Measurements from ENCODE around the gene TMEM9B.
"Not testable (repeated sequence)": the region's sequence is repeated elsewhere in the genome, so short reads cannot be mapped to it uniquely, and the experiment has no call there.

The TMEM9B gene

DNA sequence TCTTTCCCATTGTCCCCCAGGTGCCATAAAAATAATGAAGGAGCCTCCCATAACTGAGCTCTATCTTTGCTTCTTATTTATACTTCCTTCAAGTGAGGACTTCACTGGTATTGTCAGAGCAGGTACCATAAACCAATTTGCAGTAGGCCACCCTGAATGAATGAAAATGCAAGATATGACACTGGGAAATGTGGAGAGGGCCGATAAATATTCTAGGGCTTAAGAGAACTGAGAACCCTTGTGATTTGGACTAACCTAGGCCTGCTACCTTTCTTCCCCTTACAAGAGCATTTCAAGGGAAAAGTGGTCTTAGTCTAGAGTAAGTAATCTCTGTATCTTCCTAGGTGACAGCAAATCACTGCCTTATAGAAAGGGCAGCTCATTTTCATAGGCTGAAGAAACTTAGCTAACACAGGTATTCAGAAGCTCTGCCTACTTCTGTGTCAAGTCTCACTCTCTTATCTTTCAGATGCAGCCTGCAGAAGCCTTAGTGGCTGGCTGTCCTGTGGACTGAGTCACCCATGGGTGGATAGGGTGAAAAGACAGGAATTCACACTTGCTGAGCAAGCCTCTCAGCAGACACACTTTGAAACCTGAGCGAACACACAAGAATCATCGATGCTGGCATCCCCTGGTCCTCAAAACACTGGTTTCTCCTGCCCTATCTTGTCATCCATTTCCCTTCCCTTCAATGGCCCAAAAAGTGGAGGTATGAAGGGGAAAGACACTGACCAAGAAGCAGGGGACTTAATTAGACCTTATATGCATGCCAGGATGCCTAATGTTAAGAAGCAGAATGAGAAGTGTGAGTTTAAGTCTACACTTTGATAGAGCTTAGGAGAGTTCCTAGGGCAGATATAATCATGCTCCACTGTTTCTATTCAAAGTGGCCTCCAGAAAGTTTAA is 24.3 kb upstream of the TMEM9B start:
- peaks cover 16% of the 10 kb centered on the region for H3K4me1 Mint-ChIP-seq (ENCODE audit: low read depth)
- intact Hi-C loops (cut with micrococcal nuclease): no loop called here
- no peaks in the 10 kb centered on the region for H3K27me3 Mint-ChIP-seq
- no peaks in the 10 kb centered on the region for H3K9me3 Mint-ChIP-seq
- H3K4me3 Mint-ChIP-seq: no peak overlapping the region
- H3K27ac Mint-ChIP-seq: no peak overlapping the region
- no peaks in the 10 kb centered on the region for H3K36me3 Mint-ChIP-seq (ENCODE audit: low read depth)

DNA sequence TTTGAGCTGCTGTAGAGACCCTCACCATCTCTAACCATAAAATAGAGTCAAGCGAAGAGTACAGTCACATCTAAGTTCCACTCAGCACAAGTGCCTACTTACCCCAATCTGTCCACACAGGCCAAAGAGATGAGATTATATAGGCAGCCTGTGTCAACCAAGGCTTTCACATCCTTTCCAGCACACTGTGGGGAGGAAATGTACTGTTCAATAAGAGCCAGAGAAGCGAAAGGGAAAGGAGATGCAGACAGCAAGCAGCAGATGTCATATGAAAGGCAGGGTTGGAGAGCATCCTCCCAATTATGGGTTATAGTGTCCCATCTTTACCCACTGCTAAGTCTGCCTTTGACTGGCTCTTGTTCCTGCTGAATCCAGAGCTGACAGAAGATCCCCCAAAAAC is 23.2 kb upstream of the TMEM9B start:
- Mint-ChIP-seq H3K9me3 (no peaks in the 10 kb centered on the region), H3K27ac (no peak overlapping the region), H3K4me1 (ENCODE audit: low read depth) (peaks cover 16% of the 10 kb centered on the region), H3K4me3 (no peak overlapping the region), H3K27me3 (no peaks in the 10 kb centered on the region), H3K36me3 (ENCODE audit: low read depth) (no peaks in the 10 kb centered on the region)
- intact Hi-C loops (cut with micrococcal nuclease): no loop called here

DNA sequence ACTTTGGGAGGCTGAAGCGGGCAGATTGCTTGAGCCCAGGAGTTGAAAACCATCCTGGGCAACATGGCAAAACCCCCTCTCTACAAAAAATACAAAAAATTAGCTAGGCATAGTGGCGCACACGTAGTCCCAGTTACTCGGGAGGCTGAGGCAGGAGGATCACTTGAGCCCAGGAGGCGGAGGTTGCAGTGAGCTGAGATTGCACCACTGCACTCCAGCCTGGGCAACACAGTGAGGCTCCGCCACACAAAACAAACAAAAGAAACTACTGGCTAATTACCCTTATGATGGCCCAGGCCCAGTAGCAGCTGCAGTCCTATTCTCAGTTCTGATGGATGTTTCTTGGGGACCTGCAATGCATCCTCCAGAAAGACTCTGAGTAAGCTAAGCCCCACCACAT is 22.5 kb upstream of the TMEM9B start:
- H3K27me3 Mint-ChIP-seq; intact Hi-C loops (cut with micrococcal nuclease); H3K4me3 Mint-ChIP-seq; H3K9me3 Mint-ChIP-seq; H3K36me3 Mint-ChIP-seq (ENCODE audit: low read depth); H3K27ac Mint-ChIP-seq: not testable (repeated sequence)
- H3K4me1 Mint-ChIP-seq (ENCODE audit: low read depth): peaks cover 16% of the 10 kb centered on the region

DNA sequence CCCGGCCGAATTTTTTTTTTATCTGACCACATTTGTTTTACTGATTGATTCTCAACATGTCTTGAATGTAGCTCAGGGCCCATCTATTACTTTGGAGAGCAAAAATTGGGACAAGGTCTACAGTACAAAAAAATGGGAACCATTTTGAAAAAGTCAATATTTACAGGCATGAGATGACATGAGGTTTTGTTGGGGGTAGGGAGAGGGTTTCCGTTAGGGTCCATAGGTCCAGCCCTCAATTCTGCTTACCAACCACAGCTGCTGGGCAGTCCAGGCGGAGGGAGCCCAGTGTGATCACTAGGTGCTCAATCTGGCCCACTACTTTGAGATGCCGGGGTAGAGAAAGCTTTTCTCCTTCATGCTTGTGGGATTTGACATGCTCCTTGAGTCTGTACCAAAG is 21.2 kb upstream of the TMEM9B start:
- H3K27me3 Mint-ChIP-seq: no peaks in the 10 kb centered on the region
- H3K4me3 Mint-ChIP-seq: no peak overlapping the region
- no peaks in the 10 kb centered on the region for H3K9me3 Mint-ChIP-seq
- intact Hi-C loops (cut with micrococcal nuclease): no loop called here
- no peak overlapping the region for H3K27ac Mint-ChIP-seq
- peaks cover 16% of the 10 kb centered on the region for H3K4me1 Mint-ChIP-seq (ENCODE audit: low read depth)
- no peaks in the 10 kb centered on the region for H3K36me3 Mint-ChIP-seq (ENCODE audit: low read depth)

DNA sequence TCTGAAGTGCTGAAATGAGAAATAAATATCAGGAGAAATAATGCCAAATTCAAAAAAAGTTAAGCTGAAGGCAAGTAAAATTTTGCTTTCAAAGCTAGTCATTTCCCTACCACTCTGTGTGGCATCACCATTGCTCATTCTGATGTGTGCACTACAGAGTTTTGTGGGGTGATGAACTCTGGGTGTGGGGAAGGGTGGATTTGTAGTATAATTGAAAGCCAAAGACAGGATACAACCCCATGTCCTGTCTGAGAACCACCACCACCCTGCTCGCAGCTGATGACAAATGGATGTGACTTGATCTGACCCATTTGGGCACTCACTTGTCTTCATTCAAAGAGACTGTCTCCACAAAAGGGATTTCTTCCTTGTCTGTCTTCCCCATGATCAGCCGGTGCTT is 19.3 kb upstream of the TMEM9B start:
- intact Hi-C loops (cut with micrococcal nuclease): no loop called here
- Mint-ChIP-seq H3K27me3 (no peaks in the 10 kb centered on the region), H3K36me3 (ENCODE audit: low read depth) (no peaks in the 10 kb centered on the region), H3K9me3 (no peaks in the 10 kb centered on the region), H3K27ac (no peak overlapping the region), H3K4me1 (ENCODE audit: low read depth) (no peaks in the 10 kb centered on the region), H3K4me3 (no peak overlapping the region)

DNA sequence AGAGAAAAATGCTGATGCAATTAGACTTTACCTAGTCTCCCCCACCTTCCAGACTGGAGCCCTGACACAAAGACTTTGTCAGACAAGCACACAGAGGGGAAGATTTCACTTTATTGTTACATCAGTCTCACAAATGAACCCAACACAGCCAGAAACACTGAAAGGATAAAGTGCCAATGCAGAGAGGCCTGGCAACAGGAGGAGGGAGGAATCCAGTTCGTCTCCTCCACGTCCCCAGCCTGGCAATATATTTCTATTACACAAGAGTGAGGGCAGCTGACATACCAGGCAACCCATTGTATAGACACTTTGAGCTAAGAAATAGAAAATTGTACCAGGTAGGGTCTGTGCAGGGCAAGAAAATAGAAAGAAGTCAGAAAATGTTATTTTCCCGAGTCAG is 16.2 kb upstream of the TMEM9B start:
- Mint-ChIP-seq H3K36me3 (ENCODE audit: low read depth) (no peaks in the 10 kb centered on the region), H3K27me3 (no peaks in the 10 kb centered on the region), H3K9me3 (no peaks in the 10 kb centered on the region), H3K4me3 (no peak overlapping the region), H3K4me1 (ENCODE audit: low read depth) (no peaks in the 10 kb centered on the region), H3K27ac (no peak overlapping the region)
- intact Hi-C loops (cut with micrococcal nuclease): no loop called here

DNA sequence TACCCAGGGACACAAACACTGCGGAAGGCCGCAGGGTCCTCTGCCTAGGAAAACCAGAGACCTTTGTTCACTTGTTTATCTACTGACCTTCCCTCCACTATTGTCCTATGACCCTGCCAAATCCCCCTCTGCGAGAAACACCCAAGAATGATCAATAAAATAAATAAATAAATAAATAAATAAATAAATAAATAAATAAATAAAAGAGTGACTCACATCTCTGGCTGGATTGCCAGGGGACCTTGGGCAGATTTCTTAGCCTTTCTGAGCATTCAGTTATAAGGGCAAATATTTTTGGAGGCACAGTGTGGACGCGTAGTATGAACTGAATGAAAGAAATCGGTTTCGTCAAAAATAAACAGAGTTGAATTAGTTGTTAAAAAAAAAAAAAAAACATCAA is 15.1 kb upstream of the TMEM9B start:
- H3K36me3 Mint-ChIP-seq (ENCODE audit: low read depth); H3K27me3 Mint-ChIP-seq; H3K27ac Mint-ChIP-seq; H3K4me1 Mint-ChIP-seq (ENCODE audit: low read depth); intact Hi-C loops (cut with micrococcal nuclease); H3K9me3 Mint-ChIP-seq; H3K4me3 Mint-ChIP-seq: not testable (repeated sequence)

DNA sequence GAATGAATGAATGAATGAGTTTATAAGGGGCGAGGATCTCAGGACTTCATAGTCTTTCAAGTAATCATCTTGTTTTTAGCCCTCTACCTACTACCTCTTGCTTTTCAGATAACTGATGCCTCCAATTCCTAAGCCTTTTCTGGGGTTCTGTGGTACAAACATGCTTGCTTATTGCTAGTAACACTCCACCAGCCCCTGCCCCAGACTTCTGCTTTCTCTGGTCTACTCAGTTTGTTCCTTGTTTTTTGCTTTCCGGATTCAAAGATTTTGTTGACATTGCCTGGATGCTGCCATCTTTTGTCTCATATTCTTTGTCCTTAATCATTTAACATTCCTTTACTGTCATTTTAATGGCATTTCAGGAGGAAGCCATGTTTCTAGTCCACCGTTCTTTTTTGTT is 8.9 kb upstream of the TMEM9B start:
- peaks cover 8% of the 10 kb centered on the region for H3K4me1 Mint-ChIP-seq (ENCODE audit: low read depth)
- H3K27ac Mint-ChIP-seq: peak overlapping the region; percentile 69
- H3K36me3 Mint-ChIP-seq (ENCODE audit: low read depth): no peaks in the 10 kb centered on the region
- intact Hi-C loops (cut with micrococcal nuclease): no loop called here
- no peaks in the 10 kb centered on the region for H3K9me3 Mint-ChIP-seq
- no peak overlapping the region for H3K4me3 Mint-ChIP-seq
- H3K27me3 Mint-ChIP-seq: no peaks in the 10 kb centered on the region

DNA sequence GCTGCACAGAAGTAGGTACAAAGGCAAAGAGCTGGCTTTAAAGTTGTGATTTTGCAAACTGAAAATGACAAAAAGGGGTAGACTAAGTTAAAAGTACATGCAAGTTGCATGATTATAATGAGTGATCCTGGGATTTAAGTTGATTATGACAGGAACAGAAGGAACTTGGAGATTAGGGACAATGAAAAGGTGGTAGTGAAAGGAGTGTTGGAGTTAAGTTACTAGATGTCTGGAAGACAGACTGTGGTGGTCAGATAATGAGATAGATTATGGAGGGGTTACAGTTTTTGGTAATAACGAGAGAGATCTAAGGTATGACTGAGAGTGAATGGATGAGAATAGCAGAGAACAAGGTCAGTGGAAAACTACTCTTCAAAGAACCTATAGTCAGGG is 7.7 kb upstream of the TMEM9B start:
- Mint-ChIP-seq H3K9me3 (no peaks in the 10 kb centered on the region), H3K36me3 (ENCODE audit: low read depth) (no peaks in the 10 kb centered on the region), H3K4me1 (ENCODE audit: low read depth) (peaks cover 16% of the 10 kb centered on the region), H3K4me3 (no peak overlapping the region), H3K27ac (no peak overlapping the region), H3K27me3 (no peaks in the 10 kb centered on the region)
- intact Hi-C loops (cut with micrococcal nuclease): no loop called here

DNA sequence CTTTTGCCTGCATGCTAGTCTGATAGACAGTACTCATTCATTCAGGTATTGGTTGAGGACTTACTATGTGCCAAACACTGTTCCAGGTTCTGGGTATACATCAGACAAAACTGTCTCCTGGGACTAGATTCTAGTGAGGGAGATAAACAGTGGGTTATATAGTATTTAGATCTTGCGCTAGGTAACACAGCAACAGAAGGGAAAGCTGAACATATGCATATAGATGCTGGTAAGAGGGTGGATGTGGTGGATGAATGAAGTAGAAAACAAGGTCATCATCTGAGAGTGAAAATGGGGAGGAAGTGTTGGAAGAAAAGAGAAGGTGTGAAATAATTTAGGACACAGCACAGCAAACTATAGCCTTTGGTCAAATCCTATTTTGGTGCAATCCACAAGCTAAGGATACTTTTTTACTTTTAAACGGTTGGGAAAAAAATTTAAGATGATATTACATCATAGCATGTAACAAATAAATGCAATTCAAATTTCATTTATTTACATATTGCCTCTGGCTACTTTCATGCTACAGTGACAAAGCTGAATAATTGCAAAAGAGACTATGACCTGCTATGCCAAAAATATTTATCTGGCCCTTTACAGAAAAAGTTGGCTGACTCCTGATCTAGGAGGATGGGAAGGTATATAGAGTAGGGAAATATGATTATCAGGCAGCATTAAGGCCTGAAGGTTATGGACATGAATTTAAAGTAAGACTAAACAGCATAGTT is 7.1 kb upstream of the TMEM9B start:
- intact Hi-C loops (cut with micrococcal nuclease): no loop called here
- H3K4me3 Mint-ChIP-seq: no peak overlapping the region
- no peak overlapping the region for H3K27ac Mint-ChIP-seq
- H3K9me3 Mint-ChIP-seq: no peaks in the 10 kb centered on the region
- H3K36me3 Mint-ChIP-seq (ENCODE audit: low read depth): no peaks in the 10 kb centered on the region
- peaks cover 22% of the 10 kb centered on the region for H3K4me1 Mint-ChIP-seq (ENCODE audit: low read depth)
- H3K27me3 Mint-ChIP-seq: no peaks in the 10 kb centered on the region

DNA sequence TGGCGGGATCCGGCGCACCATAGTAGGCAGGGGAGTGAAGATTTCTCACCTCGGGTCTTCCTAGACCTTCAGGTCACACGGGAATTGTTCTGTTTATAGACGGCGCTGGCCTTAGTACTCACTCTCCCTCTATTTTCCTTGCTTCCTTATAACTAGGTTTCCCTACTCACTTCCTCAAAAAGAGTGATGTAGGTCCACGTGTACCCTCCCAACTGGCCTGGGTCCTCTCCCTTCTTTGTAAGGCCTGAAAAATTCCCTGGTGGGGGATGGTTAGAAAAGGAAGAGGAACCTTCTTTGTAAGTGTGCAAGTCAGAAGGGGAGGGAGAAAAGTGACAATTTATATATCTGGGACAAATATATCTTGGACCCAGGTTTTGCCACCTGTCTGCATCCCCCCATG is 2.9 kb upstream of the TMEM9B start:
- H3K36me3 Mint-ChIP-seq (ENCODE audit: low read depth): peaks cover 10% of the 10 kb centered on the region
- peak overlapping the region; percentile 68 for H3K27ac Mint-ChIP-seq
- no peak overlapping the region for H3K4me3 Mint-ChIP-seq
- intact Hi-C loops (cut with micrococcal nuclease): no loop called here
- no peaks in the 10 kb centered on the region for H3K9me3 Mint-ChIP-seq
- H3K4me1 Mint-ChIP-seq (ENCODE audit: low read depth): peaks cover 37% of the 10 kb centered on the region
- no peaks in the 10 kb centered on the region for H3K27me3 Mint-ChIP-seq

DNA sequence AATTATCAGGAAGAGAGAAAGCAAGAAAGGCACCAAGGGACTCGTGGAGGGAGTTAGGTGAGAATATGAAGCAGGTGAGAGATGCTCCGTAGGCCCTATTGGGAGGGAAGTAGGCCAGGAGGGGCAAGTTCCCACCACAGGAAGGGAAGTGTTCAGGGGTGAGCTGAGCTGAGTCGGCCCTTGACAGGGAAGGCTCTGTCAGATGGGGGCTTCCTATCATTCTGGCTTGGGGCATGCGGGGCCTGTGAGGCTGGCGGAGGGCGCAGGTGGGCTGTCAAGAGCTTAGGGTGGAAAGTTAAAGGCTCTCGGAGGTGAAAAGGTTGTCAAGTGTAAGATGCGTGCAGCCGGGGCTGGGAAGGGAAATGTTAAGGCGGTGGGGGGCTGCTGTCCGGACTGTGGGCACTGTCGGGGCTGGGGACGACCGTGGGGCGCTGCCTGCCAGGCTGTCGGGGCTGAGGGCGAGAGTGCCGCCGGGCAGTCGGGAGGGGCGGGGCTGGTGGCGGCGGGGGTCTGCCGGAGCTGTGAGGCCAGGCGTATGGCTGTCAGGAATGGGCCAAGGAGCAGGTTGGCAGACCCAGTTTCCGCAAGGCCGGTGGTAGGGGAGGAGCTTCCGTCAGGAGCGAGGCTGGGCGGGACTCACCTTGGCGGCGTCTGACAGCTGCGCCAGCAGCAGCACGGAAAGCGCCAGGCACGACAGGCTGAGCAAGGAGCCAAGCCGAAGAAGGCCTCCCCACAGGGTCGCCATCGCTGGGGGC is 496 bp downstream of the TMEM9B start:
- Mint-ChIP-seq H3K27ac (peak overlapping the region; percentile 95), H3K27me3 (no peaks in the 10 kb centered on the region), H3K4me1 (ENCODE audit: low read depth) (peaks cover 45% of the 10 kb centered on the region), H3K4me3 (peak overlapping the region; percentile 100), H3K36me3 (ENCODE audit: low read depth) (peaks cover 17% of the 10 kb centered on the region), H3K9me3 (no peaks in the 10 kb centered on the region)
- intact Hi-C loops (cut with micrococcal nuclease): loop anchor here (2.0 to 5.0 kb wide), 5 partner anchors 39 to 275 kb away; partner anchors contain the start of genes AKIP1 and NRIP3

DNA sequence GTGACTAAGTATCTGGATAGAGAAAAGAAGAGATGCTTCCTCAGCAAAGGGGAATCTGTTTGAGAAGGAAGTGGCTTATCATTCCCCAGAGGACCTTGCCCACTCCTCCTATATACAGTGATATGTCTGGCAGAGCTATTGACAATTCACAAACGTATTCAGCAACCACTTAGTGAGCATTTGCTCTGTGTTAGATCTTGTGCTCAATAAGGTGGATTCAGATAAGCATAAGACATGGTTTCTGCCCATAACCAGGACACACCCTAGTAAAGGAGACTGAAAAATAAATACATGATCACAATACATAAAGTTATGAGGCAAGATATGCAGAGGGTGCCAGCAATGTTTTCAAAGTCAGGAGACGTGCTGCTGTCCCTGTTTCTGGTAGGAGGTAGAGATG is 1.4 kb downstream of the TMEM9B start:
- Mint-ChIP-seq H3K27ac (peak overlapping the region; percentile 95), H3K9me3 (no peaks in the 10 kb centered on the region), H3K4me3 (peak overlapping the region; percentile 32), H3K27me3 (no peaks in the 10 kb centered on the region), H3K4me1 (ENCODE audit: low read depth) (peaks cover 45% of the 10 kb centered on the region), H3K36me3 (ENCODE audit: low read depth) (peaks cover 21% of the 10 kb centered on the region)
- intact Hi-C loops (cut with micrococcal nuclease): loop anchor here (5.0 kb wide), 3 partner anchors 39 to 54 kb away; partner anchors contain the start of genes AKIP1 and NRIP3

DNA sequence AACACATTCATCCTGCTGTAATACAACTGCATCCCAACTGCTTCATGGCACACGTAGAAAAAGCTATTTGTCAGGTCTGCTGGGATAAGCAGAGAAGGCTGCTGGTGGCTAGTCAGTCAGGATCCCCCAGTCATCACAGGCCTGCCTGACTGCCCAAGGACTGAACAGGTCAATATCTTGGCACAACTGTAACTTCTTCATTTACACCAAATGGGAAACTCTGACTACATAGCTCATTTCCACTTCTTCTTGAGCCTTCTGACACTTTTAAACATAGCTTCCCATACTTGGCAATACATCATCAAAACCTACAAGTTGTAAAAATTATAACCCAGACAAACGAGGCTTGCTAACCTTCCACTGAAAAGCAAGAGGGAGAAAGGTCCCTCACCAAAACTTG is 2.8 kb downstream of the TMEM9B start:
- H3K36me3 Mint-ChIP-seq (ENCODE audit: low read depth): peaks cover 32% of the 10 kb centered on the region
- no peak overlapping the region for H3K4me3 Mint-ChIP-seq
- peaks cover 36% of the 10 kb centered on the region for H3K4me1 Mint-ChIP-seq (ENCODE audit: low read depth)
- no peaks in the 10 kb centered on the region for H3K9me3 Mint-ChIP-seq
- H3K27me3 Mint-ChIP-seq: no peaks in the 10 kb centered on the region
- H3K27ac Mint-ChIP-seq: peak overlapping the region; percentile 44
- intact Hi-C loops (cut with micrococcal nuclease): loop anchor here (5.0 kb wide), 3 partner anchors 41 to 56 kb away; partner anchors contain the start of genes AKIP1 and NRIP3
